LNCaP clone FGC (cell line): ENCODE results near the gene CLEC16A.

Experiments used
- DNase-seq: peaks from one replicate; pipeline ENCODE4 v3.0.0-alpha.2; 2011; ENCODE audit warnings: low read depth
- H3K4me3 ChIP-seq: 2 replicates; pipeline ENCODE4 v1.5.1; 2011; ENCODE audit warnings: mild to moderate bottlenecking, low read depth, low read length, control low read depth
- TF ChIP-seq, protein P1 (sequence below): IDR thresholded peaks from 2 replicates; pipeline ENCODE4 v1.5.1; 2012; ENCODE audit warnings: mild to moderate bottlenecking; ENCODE audit not compliant: control insufficient read depth, insufficient read depth; ENCODE audit errors: extremely low read depth

CLEC16A gene

GRCh38 chr16:10950393-10950792, 6.0 kb downstream of the CLEC16A start:
- no peak overlapping the region for H3K4me3 ChIP-seq
- no peak for DNase-seq
- TF ChIP-seq, protein P1, sequence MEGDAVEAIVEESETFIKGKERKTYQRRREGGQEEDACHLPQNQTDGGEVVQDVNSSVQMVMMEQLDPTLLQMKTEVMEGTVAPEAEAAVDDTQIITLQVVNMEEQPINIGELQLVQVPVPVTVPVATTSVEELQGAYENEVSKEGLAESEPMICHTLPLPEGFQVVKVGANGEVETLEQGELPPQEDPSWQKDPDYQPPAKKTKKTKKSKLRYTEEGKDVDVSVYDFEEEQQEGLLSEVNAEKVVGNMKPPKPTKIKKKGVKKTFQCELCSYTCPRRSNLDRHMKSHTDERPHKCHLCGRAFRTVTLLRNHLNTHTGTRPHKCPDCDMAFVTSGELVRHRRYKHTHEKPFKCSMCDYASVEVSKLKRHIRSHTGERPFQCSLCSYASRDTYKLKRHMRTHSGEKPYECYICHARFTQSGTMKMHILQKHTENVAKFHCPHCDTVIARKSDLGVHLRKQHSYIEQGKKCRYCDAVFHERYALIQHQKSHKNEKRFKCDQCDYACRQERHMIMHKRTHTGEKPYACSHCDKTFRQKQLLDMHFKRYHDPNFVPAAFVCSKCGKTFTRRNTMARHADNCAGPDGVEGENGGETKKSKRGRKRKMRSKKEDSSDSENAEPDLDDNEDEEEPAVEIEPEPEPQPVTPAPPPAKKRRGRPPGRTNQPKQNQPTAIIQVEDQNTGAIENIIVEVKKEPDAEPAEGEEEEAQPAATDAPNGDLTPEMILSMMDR, result no peak

- DNase-seq, result no peak
- no peak overlapping the region for H3K4me3 ChIP-seq
- TF ChIP-seq, protein P1, result no peak
Observed at GRCh38 chr16:10951026-10951425, 6.7 kb downstream of the CLEC16A start.

DNA sequence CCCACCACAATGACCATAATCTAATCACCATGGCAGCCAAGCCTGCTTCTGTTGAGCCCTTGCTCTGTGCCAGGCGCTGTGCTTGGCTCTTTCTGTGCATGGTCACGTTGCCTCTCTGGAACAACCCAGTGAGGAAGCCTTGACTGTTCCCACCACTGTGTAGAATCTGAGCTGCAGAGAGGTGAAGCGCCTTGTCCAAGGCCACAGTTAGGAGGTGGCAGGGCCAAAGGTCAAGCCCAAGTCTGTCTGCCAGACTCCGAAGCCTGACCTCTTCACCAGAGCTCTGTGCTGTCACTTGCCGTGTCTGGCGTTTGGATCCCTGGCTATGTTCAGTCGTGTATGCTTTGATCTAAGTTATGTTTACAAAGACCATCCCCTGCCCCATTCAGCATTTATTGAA, 10.5 kb downstream of the CLEC16A start:
- no peak for DNase-seq
- TF ChIP-seq, protein P1, result no peak
- no peak overlapping the region for H3K4me3 ChIP-seq

GRCh38 chr16:10957771-10958482, 13.6 kb downstream of the CLEC16A start:
- TF ChIP-seq, protein P1, result no peak
- no peak for DNase-seq
- no peak overlapping the region for H3K4me3 ChIP-seq

GRCh38 chr16:10959161-10959560, 14.8 kb downstream of the CLEC16A start:
- H3K4me3 ChIP-seq, result no peak overlapping the region
- DNase-seq, result no peak
- TF ChIP-seq, protein P1, result no peak

GRCh38 chr16:10961231-10961630, 16.9 kb downstream of the CLEC16A start:
- H3K4me3 ChIP-seq, result no peak overlapping the region
- TF ChIP-seq, protein P1, result no peak
- no peak for DNase-seq
